Measurements from ENCODE around the gene NAV2. TPM values are rescaled to one million over a fixed set of nuclear protein-coding genes. Genes with fewer than 3 reads are reported as not detected.

Gene NAV2
- total RNA-seq, 1 experiment from 2014 or later, result 22.7 TPM

- no peaks in the 10 kb centered on the region for H3K9me3 ChIP-seq (ENCODE audit: control insufficient read depth, insufficient read depth, low read depth, low read length)
- H3K36me3 ChIP-seq (ENCODE audit: control insufficient read depth, insufficient read depth, low read length), result no peaks in the 10 kb centered on the region
- H3K27me3 ChIP-seq (ENCODE audit: control insufficient read depth, insufficient read depth, low read length), result no peaks in the 10 kb centered on the region
- CTCF ChIA-PET, result no interaction called here
- BruUV-seq (replicated peaks), result no TSS peak
- no peak overlapping the region for H3K27ac ChIP-seq (ENCODE audit: low read length)
- intact Hi-C loops (cut with micrococcal nuclease; ENCODE audit: unreplicated experiment), result no loop called here
- H3K4me1 ChIP-seq (ENCODE audit: control insufficient read depth, insufficient read depth, low read length), result no peaks in the 10 kb centered on the region
- POLR2A ChIA-PET, result no interaction called here
- no peak overlapping the region for H3K4me3 ChIP-seq (ENCODE audit: low read depth in 2 of 2, low read length in 2 of 2)
- DNase-seq (ENCODE audit: low read depth, low spot score) (no peak), ATAC-seq (peak; percentile 44; the same call in 1 of the 2 replicates)
- in situ Hi-C loops (cut with HindIII; ENCODE audit: low pct_unique_long_range_greater_than_20kb, low sequenced_read_pairs), result no loop called here
- TF ChIP-seq TCF7L2 (IDR thresholded peaks at IDR 0.05; ENCODE audit: low read depth, low read length) (no peak), REST (IDR thresholded peaks at IDR 0.05; ENCODE audit: insufficient read depth in 1 of 2, low read depth in 2 of 2, low read length in 1 of 2) (no peak), POLR2AphosphoS5 (IDR thresholded peaks at IDR 0.05; ENCODE audit: low read depth, low read length) (no peak), SIN3A (IDR thresholded peaks at IDR 0.05; ENCODE audit: borderline replicate concordance, insufficient read depth, low read depth, low read length) (no peak)
- TF ChIP-seq, protein P1, sequence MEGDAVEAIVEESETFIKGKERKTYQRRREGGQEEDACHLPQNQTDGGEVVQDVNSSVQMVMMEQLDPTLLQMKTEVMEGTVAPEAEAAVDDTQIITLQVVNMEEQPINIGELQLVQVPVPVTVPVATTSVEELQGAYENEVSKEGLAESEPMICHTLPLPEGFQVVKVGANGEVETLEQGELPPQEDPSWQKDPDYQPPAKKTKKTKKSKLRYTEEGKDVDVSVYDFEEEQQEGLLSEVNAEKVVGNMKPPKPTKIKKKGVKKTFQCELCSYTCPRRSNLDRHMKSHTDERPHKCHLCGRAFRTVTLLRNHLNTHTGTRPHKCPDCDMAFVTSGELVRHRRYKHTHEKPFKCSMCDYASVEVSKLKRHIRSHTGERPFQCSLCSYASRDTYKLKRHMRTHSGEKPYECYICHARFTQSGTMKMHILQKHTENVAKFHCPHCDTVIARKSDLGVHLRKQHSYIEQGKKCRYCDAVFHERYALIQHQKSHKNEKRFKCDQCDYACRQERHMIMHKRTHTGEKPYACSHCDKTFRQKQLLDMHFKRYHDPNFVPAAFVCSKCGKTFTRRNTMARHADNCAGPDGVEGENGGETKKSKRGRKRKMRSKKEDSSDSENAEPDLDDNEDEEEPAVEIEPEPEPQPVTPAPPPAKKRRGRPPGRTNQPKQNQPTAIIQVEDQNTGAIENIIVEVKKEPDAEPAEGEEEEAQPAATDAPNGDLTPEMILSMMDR (IDR thresholded peaks at IDR 0.05), result no peak
Observed at GRCh38 chr11:19697721-19698121, 14.9 kb upstream of the NAV2 start.

DNA sequence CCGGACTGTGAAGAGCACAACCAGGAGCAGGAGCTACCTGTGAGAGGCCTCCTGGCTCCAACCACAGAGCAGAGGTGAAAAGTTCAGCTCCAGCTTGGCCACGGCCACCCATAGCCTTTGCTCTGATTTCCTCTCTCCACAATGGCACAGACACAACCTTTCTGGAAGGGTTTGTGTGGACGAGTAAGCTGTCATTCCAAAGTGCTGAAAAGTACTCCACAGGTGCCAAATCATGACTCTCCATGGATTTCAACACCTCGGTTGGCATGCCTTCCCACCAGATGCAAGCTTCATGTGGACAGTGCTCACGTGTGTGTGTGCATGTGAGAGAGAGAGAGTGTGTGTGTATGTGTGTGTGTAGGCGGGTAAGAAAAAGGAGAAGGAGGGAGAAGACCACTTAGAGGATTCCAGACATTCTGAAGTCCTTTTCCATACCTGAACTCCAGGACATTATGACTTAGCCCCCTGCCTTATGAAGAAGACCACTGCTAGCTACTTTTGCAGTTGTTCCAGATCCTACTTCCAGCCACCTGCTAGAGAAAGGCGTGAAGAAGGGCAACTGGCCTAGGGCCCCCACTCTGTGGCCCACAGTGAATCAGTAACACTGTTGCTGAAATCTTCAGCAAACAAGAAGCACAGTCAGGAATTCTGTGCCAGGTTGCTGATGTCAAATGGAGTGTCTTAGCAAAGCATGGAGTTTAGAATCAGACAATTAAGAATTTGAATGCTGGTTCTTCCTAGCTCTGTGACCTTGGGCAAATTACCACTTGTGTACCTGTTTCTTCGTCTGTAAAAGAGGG lies 13.9 kb upstream of the NAV2 start:
- Histone ChIP-seq H3K36me3 (ENCODE audit: control insufficient read depth, insufficient read depth, low read length) (no peaks in the 10 kb centered on the region), H3K4me1 (ENCODE audit: control insufficient read depth, insufficient read depth, low read length) (no peaks in the 10 kb centered on the region), H3K27ac (ENCODE audit: low read length) (no peak overlapping the region), H3K9me3 (ENCODE audit: control insufficient read depth, insufficient read depth, low read depth, low read length) (no peaks in the 10 kb centered on the region), H3K4me3 (ENCODE audit: low read depth in 2 of 2, low read length in 2 of 2) (no peak overlapping the region), H3K27me3 (ENCODE audit: control insufficient read depth, insufficient read depth, low read length) (no peaks in the 10 kb centered on the region)
- CTCF ChIA-PET, result no interaction called here
- in situ Hi-C loops (cut with HindIII; ENCODE audit: low pct_unique_long_range_greater_than_20kb, low sequenced_read_pairs) (no loop called here), intact Hi-C loops (cut with micrococcal nuclease; ENCODE audit: unreplicated experiment) (no loop called here)
- BruUV-seq (replicated peaks), result no TSS peak
- TF ChIP-seq, protein P1 (IDR thresholded peaks at IDR 0.05), result no peak
- TF ChIP-seq TCF7L2 (IDR thresholded peaks at IDR 0.05; ENCODE audit: low read depth, low read length) (no peak), SIN3A (IDR thresholded peaks at IDR 0.05; ENCODE audit: borderline replicate concordance, insufficient read depth, low read depth, low read length) (no peak), REST (IDR thresholded peaks at IDR 0.05; ENCODE audit: insufficient read depth in 1 of 2, low read depth in 2 of 2, low read length in 1 of 2) (no peak), POLR2AphosphoS5 (IDR thresholded peaks at IDR 0.05; ENCODE audit: low read depth, low read length) (no peak)
- ATAC-seq (no peak), DNase-seq (ENCODE audit: low read depth, low spot score) (no peak)
- POLR2A ChIA-PET, result no interaction called here
